ENCODE data around the gene OSBPL6. TPM values are rescaled to one million over a fixed set of nuclear protein-coding genes. Genes with fewer than 3 reads are reported as not detected.
"Not testable (repeated sequence)": the region's sequence is repeated elsewhere in the genome, so short reads cannot be mapped to it uniquely, and the experiment has no call there.

OSBPL6 gene
- total and polyA plus RNA-seq, 4 donors = 1.3 to 3.3 (median 2.2) TPM

GRCh38 chr2:178350051-178350450 is 155.7 kb downstream of the OSBPL6 start:
- 84% methylated on average over 3 of the region's 3 CpGs for WGBS
- H3K4me3 ChIP-seq (ENCODE audit: low read depth in 1 of 3, low read length in 3 of 3) = no peak overlapping the region
- no peaks in the 10 kb centered on the region for H3K9me3 ChIP-seq (ENCODE audit: control insufficient read depth in 4 of 4, low read length in 3 of 4)
- peaks cover 0 to 13% (median 5%) of the 10 kb centered on the region in 4 donors for H3K36me3 ChIP-seq (ENCODE audit: control insufficient read depth in 4 of 4, insufficient read depth in 3 of 4, low read depth in 1 of 4, low read length in 3 of 4)
- H3K9ac ChIP-seq (ENCODE audit: low read depth in 1 of 2, low read length in 2 of 2) = no peak overlapping the region
- TF ChIP-seq FOXA1 (IDR thresholded peaks at IDR 0.05) = no peak
- H3K27me3 ChIP-seq (ENCODE audit: control insufficient read depth in 4 of 4, insufficient read depth in 4 of 4, low read length in 3 of 4) = no peaks in the 10 kb centered on the region
- no peak for DNase-seq (ENCODE audit: low spot score)
- H3K4me1 ChIP-seq (ENCODE audit: control insufficient read depth in 4 of 4, insufficient read depth in 4 of 4, low read length in 3 of 4) = no peaks in the 10 kb centered on the region
- H3K27ac ChIP-seq (ENCODE audit: low read depth in 1 of 2, low read length in 2 of 2) = no peak overlapping the region

- not testable (repeated sequence) for H3K4me1 ChIP-seq (ENCODE audit: control insufficient read depth in 4 of 4, insufficient read depth in 4 of 4, low read length in 3 of 4); H3K9ac ChIP-seq (ENCODE audit: low read depth in 1 of 2, low read length in 2 of 2); H3K27me3 ChIP-seq (ENCODE audit: control insufficient read depth in 4 of 4, insufficient read depth in 4 of 4, low read length in 3 of 4); H3K36me3 ChIP-seq (ENCODE audit: control insufficient read depth in 4 of 4, insufficient read depth in 3 of 4, low read depth in 1 of 4, low read length in 3 of 4); H3K9me3 ChIP-seq (ENCODE audit: control insufficient read depth in 4 of 4, low read length in 3 of 4); H3K27ac ChIP-seq (ENCODE audit: low read depth in 1 of 2, low read length in 2 of 2); DNase-seq (ENCODE audit: low spot score); H3K4me3 ChIP-seq (ENCODE audit: low read depth in 1 of 3, low read length in 3 of 3)
- 98% methylated on average over 4 of the region's 4 CpGs for WGBS
These were observed 163.4 kb downstream of the OSBPL6 start for GRCh38 chr2:178357704-178358103.

GRCh38 chr2:178359192-178359912 is 165.0 kb downstream of the OSBPL6 start:
- H3K4me1 ChIP-seq (ENCODE audit: control insufficient read depth in 4 of 4, insufficient read depth in 4 of 4, low read length in 3 of 4) = no peaks in the 10 kb centered on the region
- 94% methylated on average over 7 of the region's 7 CpGs for WGBS
- H3K4me3 ChIP-seq (ENCODE audit: low read depth in 1 of 3, low read length in 3 of 3) = no peak overlapping the region
- no peak overlapping the region for H3K9ac ChIP-seq (ENCODE audit: low read depth in 1 of 2, low read length in 2 of 2)
- no peak for DNase-seq (ENCODE audit: low spot score)
- peaks cover 0 to 2% (median 0%) of the 10 kb centered on the region in 4 donors for H3K9me3 ChIP-seq (ENCODE audit: control insufficient read depth in 4 of 4, low read length in 3 of 4)
- H3K27me3 ChIP-seq (ENCODE audit: control insufficient read depth in 4 of 4, insufficient read depth in 4 of 4, low read length in 3 of 4) = no peaks in the 10 kb centered on the region
- peaks cover 0 to 3% (median 2%) of the 10 kb centered on the region in 4 donors for H3K36me3 ChIP-seq (ENCODE audit: control insufficient read depth in 4 of 4, insufficient read depth in 3 of 4, low read depth in 1 of 4, low read length in 3 of 4)
- no peak overlapping the region for H3K27ac ChIP-seq (ENCODE audit: low read depth in 1 of 2, low read length in 2 of 2)
- TF ChIP-seq SP1 (IDR thresholded peaks at IDR 0.05) (no peak), NR2F2 (IDR thresholded peaks at IDR 0.05) (no peak), HNF4G (IDR thresholded peaks at IDR 0.05) (no peak), FOXA1 (IDR thresholded peaks at IDR 0.05) (no peak), TAF1 (conservative IDR thresholded peaks at IDR 0.05) (no peak), CTCF (IDR thresholded peaks at IDR 0.05; ENCODE audit: low read depth, low read length, missing input control) (no peak), ZBTB33 (IDR thresholded peaks at IDR 0.05) (no peak), REST (IDR thresholded peaks at IDR 0.05) (no peak), HNF4A (conservative IDR thresholded peaks at IDR 0.05) (no peak), GABPA (IDR thresholded peaks at IDR 0.05 in 1 of 2, conservative IDR thresholded peaks at IDR 0.05 in 1 of 2) (no peak), ATF3 (IDR thresholded peaks at IDR 0.05) (no peak), RXRA (IDR thresholded peaks at IDR 0.05) (no peak), RAD21 (IDR thresholded peaks at IDR 0.05) (no peak), YY1 (IDR thresholded peaks at IDR 0.05) (no peak), JUND (IDR thresholded peaks at IDR 0.05) (no peak), FOXA2 (IDR thresholded peaks at IDR 0.05) (no peak), EGR1 (IDR thresholded peaks at IDR 0.05; ENCODE audit: low read depth in 2 of 2) (no peak), MAX (IDR thresholded peaks at IDR 0.05) (no peak)

All from liver (tissue), 9 donors.